WTC11 (cell line): ENCODE results near the gene FOXP4.

Experiments
- NFE2L1 ChIP-seq: sonication (generic); formaldehyde crosslinking; IDR thresholded peaks from 2 replicates; pipeline ENCODE4 v1.8.1; 2023; ENCODE audit warnings: missing genetic modification reagents
- TF ChIP-seq, protein P1 (sequence below): sonication (generic); formaldehyde crosslinking; IDR thresholded peaks from 2 replicates; pipeline ENCODE4 v1.8.1; 2023; ENCODE audit warnings: mild to moderate bottlenecking, moderate library complexity, missing genetic modification reagents
- TF ChIP-seq, protein P2 (sequence below): fragments of 200-600 bp; IDR thresholded peaks from 2 replicates; pipeline ENCODE4 v1.8.0; 2022; ENCODE audit warnings: antibody characterized with exemption
- TF ChIP-seq, protein P3 (sequence below): fragments of 250-450 bp; sonication (Bioruptor Pico); IDR thresholded peaks from 2 replicates; pipeline ENCODE4 v1.9.0; 2021; ENCODE audit warnings: mild to moderate bottlenecking, borderline replicate concordance

DNA sequence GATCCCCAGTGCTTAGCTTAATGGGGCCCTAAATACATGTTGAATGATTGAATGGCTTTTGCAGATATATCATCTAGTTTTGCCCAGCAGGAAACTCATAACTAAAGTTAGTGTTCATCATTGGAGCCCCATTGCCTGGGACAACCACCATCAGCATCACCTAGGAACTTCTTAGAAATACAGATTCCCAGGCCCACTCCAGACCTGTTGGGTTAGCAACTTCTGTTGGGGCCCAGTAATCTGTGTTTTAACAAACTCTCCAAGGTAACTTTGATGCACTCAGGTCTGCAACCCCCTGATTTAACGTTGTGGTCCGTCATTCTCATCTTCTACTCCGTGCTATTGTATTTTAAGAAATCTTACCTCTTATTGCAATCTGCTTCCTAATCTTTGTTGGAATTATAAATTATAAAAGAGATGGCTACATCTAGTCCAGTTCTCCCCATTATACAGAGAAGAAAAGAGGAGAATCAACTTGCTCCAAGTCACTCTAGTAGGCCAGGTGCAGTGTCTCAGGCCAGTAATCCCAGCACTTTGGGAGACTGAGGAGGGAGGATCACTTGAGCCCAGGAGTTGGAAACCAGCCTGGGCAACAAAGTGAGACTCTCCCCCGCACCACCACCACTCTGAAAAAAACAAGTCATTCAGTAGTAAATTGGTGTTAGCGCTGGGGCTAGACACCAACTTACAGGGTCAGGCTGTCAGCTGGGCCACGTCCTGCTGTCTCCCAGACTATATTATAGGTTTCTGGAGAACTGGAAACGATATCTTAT lies 13.7 kb downstream of the FOXP4 start:
- TF ChIP-seq, protein P1, sequence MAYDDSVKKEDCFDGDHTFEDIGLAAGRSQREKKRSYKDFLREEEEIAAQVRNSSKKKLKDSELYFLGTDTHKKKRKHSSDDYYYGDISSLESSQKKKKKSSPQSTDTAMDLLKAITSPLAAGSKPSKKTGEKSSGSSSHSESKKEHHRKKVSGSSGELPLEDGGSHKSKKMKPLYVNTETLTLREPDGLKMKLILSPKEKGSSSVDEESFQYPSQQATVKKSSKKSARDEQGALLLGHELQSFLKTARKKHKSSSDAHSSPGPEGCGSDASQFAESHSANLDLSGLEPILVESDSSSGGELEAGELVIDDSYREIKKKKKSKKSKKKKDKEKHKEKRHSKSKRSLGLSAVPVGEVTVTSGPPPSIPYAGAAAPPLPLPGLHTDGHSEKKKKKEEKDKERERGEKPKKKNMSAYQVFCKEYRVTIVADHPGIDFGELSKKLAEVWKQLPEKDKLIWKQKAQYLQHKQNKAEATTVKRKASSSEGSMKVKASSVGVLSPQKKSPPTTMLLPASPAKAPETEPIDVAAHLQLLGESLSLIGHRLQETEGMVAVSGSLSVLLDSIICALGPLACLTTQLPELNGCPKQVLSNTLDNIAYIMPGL (CRISPR knock-in tag) = no peak
- TF ChIP-seq, protein P2, sequence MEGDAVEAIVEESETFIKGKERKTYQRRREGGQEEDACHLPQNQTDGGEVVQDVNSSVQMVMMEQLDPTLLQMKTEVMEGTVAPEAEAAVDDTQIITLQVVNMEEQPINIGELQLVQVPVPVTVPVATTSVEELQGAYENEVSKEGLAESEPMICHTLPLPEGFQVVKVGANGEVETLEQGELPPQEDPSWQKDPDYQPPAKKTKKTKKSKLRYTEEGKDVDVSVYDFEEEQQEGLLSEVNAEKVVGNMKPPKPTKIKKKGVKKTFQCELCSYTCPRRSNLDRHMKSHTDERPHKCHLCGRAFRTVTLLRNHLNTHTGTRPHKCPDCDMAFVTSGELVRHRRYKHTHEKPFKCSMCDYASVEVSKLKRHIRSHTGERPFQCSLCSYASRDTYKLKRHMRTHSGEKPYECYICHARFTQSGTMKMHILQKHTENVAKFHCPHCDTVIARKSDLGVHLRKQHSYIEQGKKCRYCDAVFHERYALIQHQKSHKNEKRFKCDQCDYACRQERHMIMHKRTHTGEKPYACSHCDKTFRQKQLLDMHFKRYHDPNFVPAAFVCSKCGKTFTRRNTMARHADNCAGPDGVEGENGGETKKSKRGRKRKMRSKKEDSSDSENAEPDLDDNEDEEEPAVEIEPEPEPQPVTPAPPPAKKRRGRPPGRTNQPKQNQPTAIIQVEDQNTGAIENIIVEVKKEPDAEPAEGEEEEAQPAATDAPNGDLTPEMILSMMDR = no peak
- TF ChIP-seq, protein P3, sequence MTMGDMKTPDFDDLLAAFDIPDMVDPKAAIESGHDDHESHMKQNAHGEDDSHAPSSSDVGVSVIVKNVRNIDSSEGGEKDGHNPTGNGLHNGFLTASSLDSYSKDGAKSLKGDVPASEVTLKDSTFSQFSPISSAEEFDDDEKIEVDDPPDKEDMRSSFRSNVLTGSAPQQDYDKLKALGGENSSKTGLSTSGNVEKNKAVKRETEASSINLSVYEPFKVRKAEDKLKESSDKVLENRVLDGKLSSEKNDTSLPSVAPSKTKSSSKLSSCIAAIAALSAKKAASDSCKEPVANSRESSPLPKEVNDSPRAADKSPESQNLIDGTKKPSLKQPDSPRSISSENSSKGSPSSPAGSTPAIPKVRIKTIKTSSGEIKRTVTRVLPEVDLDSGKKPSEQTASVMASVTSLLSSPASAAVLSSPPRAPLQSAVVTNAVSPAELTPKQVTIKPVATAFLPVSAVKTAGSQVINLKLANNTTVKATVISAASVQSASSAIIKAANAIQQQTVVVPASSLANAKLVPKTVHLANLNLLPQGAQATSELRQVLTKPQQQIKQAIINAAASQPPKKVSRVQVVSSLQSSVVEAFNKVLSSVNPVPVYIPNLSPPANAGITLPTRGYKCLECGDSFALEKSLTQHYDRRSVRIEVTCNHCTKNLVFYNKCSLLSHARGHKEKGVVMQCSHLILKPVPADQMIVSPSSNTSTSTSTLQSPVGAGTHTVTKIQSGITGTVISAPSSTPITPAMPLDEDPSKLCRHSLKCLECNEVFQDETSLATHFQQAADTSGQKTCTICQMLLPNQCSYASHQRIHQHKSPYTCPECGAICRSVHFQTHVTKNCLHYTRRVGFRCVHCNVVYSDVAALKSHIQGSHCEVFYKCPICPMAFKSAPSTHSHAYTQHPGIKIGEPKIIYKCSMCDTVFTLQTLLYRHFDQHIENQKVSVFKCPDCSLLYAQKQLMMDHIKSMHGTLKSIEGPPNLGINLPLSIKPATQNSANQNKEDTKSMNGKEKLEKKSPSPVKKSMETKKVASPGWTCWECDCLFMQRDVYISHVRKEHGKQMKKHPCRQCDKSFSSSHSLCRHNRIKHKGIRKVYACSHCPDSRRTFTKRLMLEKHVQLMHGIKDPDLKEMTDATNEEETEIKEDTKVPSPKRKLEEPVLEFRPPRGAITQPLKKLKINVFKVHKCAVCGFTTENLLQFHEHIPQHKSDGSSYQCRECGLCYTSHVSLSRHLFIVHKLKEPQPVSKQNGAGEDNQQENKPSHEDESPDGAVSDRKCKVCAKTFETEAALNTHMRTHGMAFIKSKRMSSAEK = no peak
- no peak for TF ChIP-seq NFE2L1 (CRISPR knock-in tag)
